Ishikawa (cell line): ENCODE measurements around the gene ADCY4.

Source experiments
- CEBPB ChIP-seq: IDR thresholded peaks from 2 replicates; pipeline ENCODE4 v1.6.1; 2012
- EGR1 ChIP-seq: IDR thresholded peaks from 2 replicates; pipeline ENCODE4 v1.6.1; 2012
- NFIC ChIP-seq: IDR thresholded peaks from 2 replicates; pipeline ENCODE4 v1.6.1; 2012
- TEAD4 ChIP-seq: IDR thresholded peaks from 2 replicates; pipeline ENCODE4 v1.6.1; 2012
- ZBTB7A ChIP-seq: IDR thresholded peaks from 2 replicates; pipeline ENCODE4 v1.6.1; 2012; ENCODE audit warnings: low read depth
- TF ChIP-seq, protein P1 (sequence below): IDR thresholded peaks from 2 replicates; pipeline ENCODE4 v1.6.1; 2012; ENCODE audit warnings: low read depth, mild to moderate bottlenecking
- TF ChIP-seq, protein P2 (sequence below): IDR thresholded peaks from 2 replicates; pipeline ENCODE4 v1.6.1; 2012
- TF ChIP-seq, protein P3 (sequence below): IDR thresholded peaks from 2 replicates; pipeline ENCODE4 v1.6.1; 2012

The ADCY4 gene

DNA sequence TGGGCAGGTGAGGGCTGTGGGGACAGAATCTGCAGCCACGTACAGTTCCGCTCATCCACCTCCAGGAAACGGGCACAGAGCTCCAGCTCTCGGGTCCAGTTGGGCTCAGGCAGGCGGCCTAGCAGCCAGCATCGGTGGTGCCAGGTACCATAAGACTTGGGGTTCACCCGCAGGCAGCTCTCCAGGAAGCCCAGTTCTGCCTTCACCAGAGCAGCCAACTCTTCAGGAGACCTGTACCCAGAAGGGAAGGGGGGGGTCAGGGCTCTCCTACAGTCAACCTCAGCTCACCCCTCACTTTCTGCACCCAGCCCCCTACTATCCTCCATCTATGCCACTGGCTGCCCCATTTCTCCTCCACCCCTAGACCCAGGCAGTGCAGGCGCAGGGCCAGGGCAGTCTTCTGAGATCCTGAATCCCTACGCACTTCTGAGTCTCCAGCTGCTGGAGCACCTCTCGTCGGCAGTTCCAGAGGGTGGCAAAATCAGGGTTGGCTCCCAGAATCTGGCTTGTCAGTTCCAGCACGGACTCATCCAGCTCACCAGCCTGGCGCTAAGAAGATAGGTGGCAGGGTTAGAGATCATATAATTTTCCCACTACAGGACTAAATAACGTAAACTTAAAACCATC, 64.8 kb downstream of the ADCY4 start:
- TF ChIP-seq EGR1 (no peak), NFIC (no peak), TEAD4 (no peak)
- TF ChIP-seq, protein P1, sequence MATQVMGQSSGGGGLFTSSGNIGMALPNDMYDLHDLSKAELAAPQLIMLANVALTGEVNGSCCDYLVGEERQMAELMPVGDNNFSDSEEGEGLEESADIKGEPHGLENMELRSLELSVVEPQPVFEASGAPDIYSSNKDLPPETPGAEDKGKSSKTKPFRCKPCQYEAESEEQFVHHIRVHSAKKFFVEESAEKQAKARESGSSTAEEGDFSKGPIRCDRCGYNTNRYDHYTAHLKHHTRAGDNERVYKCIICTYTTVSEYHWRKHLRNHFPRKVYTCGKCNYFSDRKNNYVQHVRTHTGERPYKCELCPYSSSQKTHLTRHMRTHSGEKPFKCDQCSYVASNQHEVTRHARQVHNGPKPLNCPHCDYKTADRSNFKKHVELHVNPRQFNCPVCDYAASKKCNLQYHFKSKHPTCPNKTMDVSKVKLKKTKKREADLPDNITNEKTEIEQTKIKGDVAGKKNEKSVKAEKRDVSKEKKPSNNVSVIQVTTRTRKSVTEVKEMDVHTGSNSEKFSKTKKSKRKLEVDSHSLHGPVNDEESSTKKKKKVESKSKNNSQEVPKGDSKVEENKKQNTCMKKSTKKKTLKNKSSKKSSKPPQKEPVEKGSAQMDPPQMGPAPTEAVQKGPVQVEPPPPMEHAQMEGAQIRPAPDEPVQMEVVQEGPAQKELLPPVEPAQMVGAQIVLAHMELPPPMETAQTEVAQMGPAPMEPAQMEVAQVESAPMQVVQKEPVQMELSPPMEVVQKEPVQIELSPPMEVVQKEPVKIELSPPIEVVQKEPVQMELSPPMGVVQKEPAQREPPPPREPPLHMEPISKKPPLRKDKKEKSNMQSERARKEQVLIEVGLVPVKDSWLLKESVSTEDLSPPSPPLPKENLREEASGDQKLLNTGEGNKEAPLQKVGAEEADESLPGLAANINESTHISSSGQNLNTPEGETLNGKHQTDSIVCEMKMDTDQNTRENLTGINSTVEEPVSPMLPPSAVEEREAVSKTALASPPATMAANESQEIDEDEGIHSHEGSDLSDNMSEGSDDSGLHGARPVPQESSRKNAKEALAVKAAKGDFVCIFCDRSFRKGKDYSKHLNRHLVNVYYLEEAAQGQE = no peak

DNA sequence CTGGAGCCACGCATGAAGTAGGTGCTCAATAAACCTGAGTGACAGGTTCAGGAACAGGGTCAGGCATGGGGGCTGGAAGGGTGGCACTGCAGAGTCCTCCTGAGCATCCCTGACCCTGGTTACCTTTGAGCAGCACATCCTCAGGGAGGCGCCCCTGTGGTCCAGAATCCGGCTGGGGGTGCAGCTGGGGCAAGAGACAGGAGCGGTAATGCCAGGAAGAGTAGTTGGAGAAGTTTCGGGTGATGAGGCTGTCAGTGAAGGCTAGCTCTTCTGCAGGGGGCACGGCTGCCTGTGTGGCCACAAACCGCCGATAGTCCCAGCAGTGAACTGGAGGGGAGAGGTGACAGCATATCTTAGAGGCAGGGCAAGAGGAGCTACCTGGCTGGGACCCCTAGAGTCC, 65.5 kb downstream of the ADCY4 start:
- TF ChIP-seq CEBPB = no peak
- TF ChIP-seq, protein P2, sequence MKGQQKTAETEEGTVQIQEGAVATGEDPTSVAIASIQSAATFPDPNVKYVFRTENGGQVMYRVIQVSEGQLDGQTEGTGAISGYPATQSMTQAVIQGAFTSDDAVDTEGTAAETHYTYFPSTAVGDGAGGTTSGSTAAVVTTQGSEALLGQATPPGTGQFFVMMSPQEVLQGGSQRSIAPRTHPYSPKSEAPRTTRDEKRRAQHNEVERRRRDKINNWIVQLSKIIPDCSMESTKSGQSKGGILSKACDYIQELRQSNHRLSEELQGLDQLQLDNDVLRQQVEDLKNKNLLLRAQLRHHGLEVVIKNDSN = no peak
- no peak for TF ChIP-seq ZBTB7A
- TF ChIP-seq, protein P1 = no peak
- TF ChIP-seq, protein P3, sequence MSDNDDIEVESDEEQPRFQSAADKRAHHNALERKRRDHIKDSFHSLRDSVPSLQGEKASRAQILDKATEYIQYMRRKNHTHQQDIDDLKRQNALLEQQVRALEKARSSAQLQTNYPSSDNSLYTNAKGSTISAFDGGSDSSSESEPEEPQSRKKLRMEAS = no peak
